Nephron progenitor cell (in vitro differentiated cells): ENCODE measurements around the gene POU6F2.

ENCODE experiments used
- DNase-seq: peaks from one replicate; pipeline ENCODE4 v3.0.0; 2021
- H3K27ac Mint-ChIP-seq: 2 replicates; pipeline ENCODE4 v1.8.0; 2021; ENCODE audit warnings: mild to moderate bottlenecking, moderate library complexity, mixed read lengths
- H3K27me3 Mint-ChIP-seq: 2 replicates; pipeline ENCODE4 v1.8.0; 2021; ENCODE audit warnings: mild to moderate bottlenecking, low read depth, mixed read lengths; ENCODE audit not compliant: poor library complexity
- H3K36me3 Mint-ChIP-seq: 2 replicates; pipeline ENCODE4 v1.8.0; 2021; ENCODE audit warnings: low read depth, mixed read lengths
- H3K4me1 Mint-ChIP-seq: 2 replicates; pipeline ENCODE4 v1.8.0; 2021; ENCODE audit warnings: mixed read lengths
- H3K4me3 Mint-ChIP-seq: 2 replicates; pipeline ENCODE4 v1.8.0; 2021; ENCODE audit warnings: mild to moderate bottlenecking, moderate library complexity, mixed read lengths
- H3K9me3 Mint-ChIP-seq: 2 replicates; pipeline ENCODE4 v1.8.0; 2021; ENCODE audit warnings: mild to moderate bottlenecking, moderate library complexity, mixed read lengths
- CTCF ChIP-seq: fragments of 200-600 bp; sonication (generic); IDR thresholded peaks from 2 replicates; pipeline ENCODE4 v1.5.0; 2021; ENCODE audit warnings: antibody characterized with exemption

POU6F2 gene

GRCh38 chr7:39164887-39165286 is 187.2 kb downstream of the POU6F2 start:
- Mint-ChIP-seq H3K9me3 (no peaks in the 10 kb centered on the region), H3K27ac (no peak overlapping the region), H3K27me3 (peaks cover 20% of the 10 kb centered on the region), H3K4me3 (no peak overlapping the region), H3K4me1 (no peaks in the 10 kb centered on the region), H3K36me3 (no peaks in the 10 kb centered on the region)
- no peak for DNase-seq
- TF ChIP-seq CTCF: no peak

GRCh38 chr7:39168403-39169098 is 190.8 kb downstream of the POU6F2 start:
- H3K9me3 Mint-ChIP-seq: no peaks in the 10 kb centered on the region
- TF ChIP-seq CTCF: no peak
- H3K4me1 Mint-ChIP-seq: no peaks in the 10 kb centered on the region
- no peaks in the 10 kb centered on the region for H3K36me3 Mint-ChIP-seq
- H3K27ac Mint-ChIP-seq: no peak overlapping the region
- DNase-seq: no peak
- peaks cover 17% of the 10 kb centered on the region for H3K27me3 Mint-ChIP-seq
- no peak overlapping the region for H3K4me3 Mint-ChIP-seq

GRCh38 chr7:39172137-39172536 is 194.4 kb downstream of the POU6F2 start:
- H3K4me3 Mint-ChIP-seq: no peak overlapping the region
- TF ChIP-seq CTCF: no peak
- no peak overlapping the region for H3K27ac Mint-ChIP-seq
- no peaks in the 10 kb centered on the region for H3K9me3 Mint-ChIP-seq
- H3K27me3 Mint-ChIP-seq: peaks cover 8% of the 10 kb centered on the region
- DNase-seq: no peak
- no peaks in the 10 kb centered on the region for H3K4me1 Mint-ChIP-seq
- H3K36me3 Mint-ChIP-seq: no peaks in the 10 kb centered on the region

- Mint-ChIP-seq H3K4me3 (no peak overlapping the region), H3K9me3 (peaks cover 10% of the 10 kb centered on the region), H3K27me3 (peaks cover 7% of the 10 kb centered on the region), H3K4me1 (no peaks in the 10 kb centered on the region), H3K27ac (no peak overlapping the region), H3K36me3 (no peaks in the 10 kb centered on the region)
- no peak for TF ChIP-seq CTCF
- no peak for DNase-seq
Observed at GRCh38 chr7:39181398-39181797, 203.7 kb downstream of the POU6F2 start.

- no peak overlapping the region for H3K27ac Mint-ChIP-seq
- H3K4me1 Mint-ChIP-seq: peaks cover 4% of the 10 kb centered on the region
- no peaks in the 10 kb centered on the region for H3K36me3 Mint-ChIP-seq
- no peak for DNase-seq
- H3K27me3 Mint-ChIP-seq: peaks cover 6% of the 10 kb centered on the region
- no peak overlapping the region for H3K4me3 Mint-ChIP-seq
- TF ChIP-seq CTCF: no peak
- peaks cover 10% of the 10 kb centered on the region for H3K9me3 Mint-ChIP-seq
Observed at GRCh38 chr7:39183796-39184195, 206.1 kb downstream of the POU6F2 start.

GRCh38 chr7:39184391-39184790 is 206.7 kb downstream of the POU6F2 start:
- H3K9me3 Mint-ChIP-seq: peaks cover 10% of the 10 kb centered on the region
- no peaks in the 10 kb centered on the region for H3K36me3 Mint-ChIP-seq
- H3K27ac Mint-ChIP-seq: no peak overlapping the region
- no peak overlapping the region for H3K4me3 Mint-ChIP-seq
- DNase-seq: no peak
- no peak for TF ChIP-seq CTCF
- peaks cover 6% of the 10 kb centered on the region for H3K4me1 Mint-ChIP-seq
- peaks cover 6% of the 10 kb centered on the region for H3K27me3 Mint-ChIP-seq
